SK-N-SH treated with all-trans-retinoic acid at 6 μM for 48 hours (cell line): ENCODE results near the gene DIPK2B.

Source experiments
- BACH2 ChIP-seq: fragments of 250-450 bp; sonication (Bioruptor Pico); IDR thresholded peaks from 2 replicates; pipeline ENCODE4 v1.9.0; 2021; ENCODE audit warnings: mild to moderate bottlenecking, borderline replicate concordance
- GLIS3 ChIP-seq: fragments of 250-450 bp; sonication (Bioruptor Pico); IDR thresholded peaks from 2 replicates; pipeline ENCODE4 v1.5.0; 2020; ENCODE audit warnings: mild to moderate bottlenecking, moderate library complexity
- OSR1 ChIP-seq: fragments of 250-450 bp; sonication (Bioruptor Pico); IDR thresholded peaks from 2 replicates; pipeline ENCODE4 v1.8.0; 2022; ENCODE audit warnings: moderate library complexity, mild to moderate bottlenecking, inconsistent platforms
- SNAI2 ChIP-seq: fragments of 250-450 bp; sonication (Bioruptor Pico); IDR thresholded peaks from 2 replicates; pipeline ENCODE4 v1.5.0; 2020; ENCODE audit warnings: mild to moderate bottlenecking, moderate library complexity
- TOX ChIP-seq: fragments of 250-450 bp; sonication (Bioruptor Pico); IDR thresholded peaks from 2 replicates; pipeline ENCODE4 v1.8.0; 2021; ENCODE audit warnings: mild to moderate bottlenecking, moderate library complexity, borderline replicate concordance
- ZC3H10 ChIP-seq: fragments of 250-450 bp; sonication (Bioruptor Pico); IDR thresholded peaks from 2 replicates; pipeline ENCODE4 v1.5.1; 2021; ENCODE audit warnings: mild to moderate bottlenecking, moderate library complexity
- ZFP30 ChIP-seq: fragments of 450-650 bp; formaldehyde crosslinking; IDR thresholded peaks from 2 replicates; pipeline ENCODE4 v1.5.0; 2022; ENCODE audit warnings: mild to moderate bottlenecking, moderate library complexity
- TF ChIP-seq, protein P1 (sequence below): fragments of 250-450 bp; sonication (Bioruptor Pico); IDR thresholded peaks from 2 replicates; pipeline ENCODE4 v1.8.0; 2020; ENCODE audit warnings: mild to moderate bottlenecking, moderate library complexity, borderline replicate concordance
- TF ChIP-seq, protein P2 (sequence below): fragments of 250-450 bp; sonication (Bioruptor Pico); IDR thresholded peaks from 2 replicates; pipeline ENCODE4 v1.5.0; 2020; ENCODE audit warnings: mild to moderate bottlenecking, moderate library complexity
- TF ChIP-seq, protein P3 (sequence below): fragments of 250-450 bp; sonication (Bioruptor Pico); IDR thresholded peaks from 2 replicates; pipeline ENCODE4 v1.5.1; 2020; ENCODE audit warnings: low read depth, mild to moderate bottlenecking, moderate library complexity

DNA sequence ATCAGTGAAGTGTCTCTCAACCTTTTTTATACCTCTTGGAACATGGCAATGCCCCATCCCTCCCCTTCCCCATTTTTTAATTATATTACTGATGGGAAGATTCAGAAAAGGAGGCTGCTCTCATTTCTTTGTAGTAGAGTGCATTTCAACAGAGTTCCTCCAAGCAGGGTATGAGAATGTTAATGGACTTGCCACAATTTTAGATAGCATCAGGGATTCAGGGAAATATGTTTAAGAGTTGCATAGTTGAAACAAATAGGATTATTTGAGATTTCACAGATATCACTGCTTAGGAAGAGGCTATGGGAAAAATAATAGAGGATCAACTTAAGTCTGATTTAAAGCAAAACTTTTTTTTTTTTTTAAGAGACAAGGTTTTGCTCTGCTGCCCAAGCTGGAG is 46.2 kb downstream of the DIPK2B start:
- TF ChIP-seq BACH2 (no peak), SNAI2 (CRISPR knock-in tag) (no peak), ZC3H10 (no peak), GLIS3 (no peak), TOX (CRISPR knock-in tag) (no peak), OSR1 (no peak), ZFP30 (no peak)
- TF ChIP-seq, protein P1, sequence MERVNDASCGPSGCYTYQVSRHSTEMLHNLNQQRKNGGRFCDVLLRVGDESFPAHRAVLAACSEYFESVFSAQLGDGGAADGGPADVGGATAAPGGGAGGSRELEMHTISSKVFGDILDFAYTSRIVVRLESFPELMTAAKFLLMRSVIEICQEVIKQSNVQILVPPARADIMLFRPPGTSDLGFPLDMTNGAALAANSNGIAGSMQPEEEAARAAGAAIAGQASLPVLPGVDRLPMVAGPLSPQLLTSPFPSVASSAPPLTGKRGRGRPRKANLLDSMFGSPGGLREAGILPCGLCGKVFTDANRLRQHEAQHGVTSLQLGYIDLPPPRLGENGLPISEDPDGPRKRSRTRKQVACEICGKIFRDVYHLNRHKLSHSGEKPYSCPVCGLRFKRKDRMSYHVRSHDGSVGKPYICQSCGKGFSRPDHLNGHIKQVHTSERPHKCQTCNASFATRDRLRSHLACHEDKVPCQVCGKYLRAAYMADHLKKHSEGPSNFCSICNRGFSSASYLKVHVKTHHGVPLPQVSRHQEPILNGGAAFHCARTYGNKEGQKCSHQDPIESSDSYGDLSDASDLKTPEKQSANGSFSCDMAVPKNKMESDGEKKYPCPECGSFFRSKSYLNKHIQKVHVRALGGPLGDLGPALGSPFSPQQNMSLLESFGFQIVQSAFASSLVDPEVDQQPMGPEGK (CRISPR knock-in tag) = no peak
- TF ChIP-seq, protein P2, sequence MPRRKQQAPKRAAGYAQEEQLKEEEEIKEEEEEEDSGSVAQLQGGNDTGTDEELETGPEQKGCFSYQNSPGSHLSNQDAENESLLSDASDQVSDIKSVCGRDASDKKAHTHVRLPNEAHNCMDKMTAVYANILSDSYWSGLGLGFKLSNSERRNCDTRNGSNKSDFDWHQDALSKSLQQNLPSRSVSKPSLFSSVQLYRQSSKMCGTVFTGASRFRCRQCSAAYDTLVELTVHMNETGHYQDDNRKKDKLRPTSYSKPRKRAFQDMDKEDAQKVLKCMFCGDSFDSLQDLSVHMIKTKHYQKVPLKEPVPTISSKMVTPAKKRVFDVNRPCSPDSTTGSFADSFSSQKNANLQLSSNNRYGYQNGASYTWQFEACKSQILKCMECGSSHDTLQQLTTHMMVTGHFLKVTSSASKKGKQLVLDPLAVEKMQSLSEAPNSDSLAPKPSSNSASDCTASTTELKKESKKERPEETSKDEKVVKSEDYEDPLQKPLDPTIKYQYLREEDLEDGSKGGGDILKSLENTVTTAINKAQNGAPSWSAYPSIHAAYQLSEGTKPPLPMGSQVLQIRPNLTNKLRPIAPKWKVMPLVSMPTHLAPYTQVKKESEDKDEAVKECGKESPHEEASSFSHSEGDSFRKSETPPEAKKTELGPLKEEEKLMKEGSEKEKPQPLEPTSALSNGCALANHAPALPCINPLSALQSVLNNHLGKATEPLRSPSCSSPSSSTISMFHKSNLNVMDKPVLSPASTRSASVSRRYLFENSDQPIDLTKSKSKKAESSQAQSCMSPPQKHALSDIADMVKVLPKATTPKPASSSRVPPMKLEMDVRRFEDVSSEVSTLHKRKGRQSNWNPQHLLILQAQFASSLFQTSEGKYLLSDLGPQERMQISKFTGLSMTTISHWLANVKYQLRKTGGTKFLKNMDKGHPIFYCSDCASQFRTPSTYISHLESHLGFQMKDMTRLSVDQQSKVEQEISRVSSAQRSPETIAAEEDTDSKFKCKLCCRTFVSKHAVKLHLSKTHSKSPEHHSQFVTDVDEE (CRISPR knock-in tag) = no peak
- TF ChIP-seq, protein P3, sequence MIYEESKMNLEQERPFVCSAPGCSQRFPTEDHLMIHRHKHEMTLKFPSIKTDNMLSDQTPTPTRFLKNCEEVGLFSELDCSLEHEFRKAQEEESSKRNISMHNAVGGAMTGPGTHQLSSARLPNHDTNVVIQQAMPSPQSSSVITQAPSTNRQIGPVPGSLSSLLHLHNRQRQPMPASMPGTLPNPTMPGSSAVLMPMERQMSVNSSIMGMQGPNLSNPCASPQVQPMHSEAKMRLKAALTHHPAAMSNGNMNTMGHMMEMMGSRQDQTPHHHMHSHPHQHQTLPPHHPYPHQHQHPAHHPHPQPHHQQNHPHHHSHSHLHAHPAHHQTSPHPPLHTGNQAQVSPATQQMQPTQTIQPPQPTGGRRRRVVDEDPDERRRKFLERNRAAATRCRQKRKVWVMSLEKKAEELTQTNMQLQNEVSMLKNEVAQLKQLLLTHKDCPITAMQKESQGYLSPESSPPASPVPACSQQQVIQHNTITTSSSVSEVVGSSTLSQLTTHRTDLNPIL (CRISPR knock-in tag) = no peak
